ENCODE results near the gene ZNF423. TPM values are rescaled to one million over a fixed set of nuclear protein-coding genes. Genes with fewer than 3 reads are reported as not detected.
"Not testable (repeated sequence)": the region's sequence is repeated elsewhere in the genome, so short reads cannot be mapped to it uniquely, and the experiment has no call there.

Gene ZNF423
- total and polyA plus RNA-seq, 9 of the 15 experiments (the other 6 are each of a cell fraction or from before 2014, with no cell fraction given): not detected

- Histone ChIP-seq H3K79me2 (ENCODE audit: control insufficient read depth, insufficient read depth, low read length) (no peaks in the 10 kb centered on the region), H3K4me2 (ENCODE audit: insufficient read depth, low read length) (no peak overlapping the region), H3K36me3 (ENCODE audit: control insufficient read depth, insufficient read depth, low read length) (no peaks in the 10 kb centered on the region), H3K9me3 (replicated peaks; ENCODE audit: control insufficient read depth, insufficient read depth, low read depth, low read length) (no peaks in the 10 kb centered on the region), H3K9ac (ENCODE audit: insufficient read depth in 1 of 2, low read depth in 2 of 2, low read length in 2 of 2) (no peak overlapping the region), H3K27ac (ENCODE audit: extremely low read depth, low read depth, low read length) (no peak overlapping the region), H2AFZ (ENCODE audit: low read depth, low read length) (no peak overlapping the region), H3K9me1 (ENCODE audit: control insufficient read depth, insufficient read depth, low read length) (no peaks in the 10 kb centered on the region), H4K20me1 (replicated peaks; ENCODE audit: control insufficient read depth, insufficient read depth, low read length) (no peaks in the 10 kb centered on the region; the same call in 1 of the 2 replicates), H3K4me1 (replicated peaks in 1 of 2; ENCODE audit: control insufficient read depth in 2 of 2, insufficient read depth in 2 of 2, low read length in 2 of 2) (no peaks in the 10 kb centered on the region), H3K27me3 (ENCODE audit: control insufficient read depth in 2 of 2, insufficient read depth in 2 of 2, low read length in 2 of 2) (peaks cover 0 to 37% of the 10 kb centered on the region in 2 experiments; a peak in 2 of 5 replicates), H3K4me3 (no peak overlapping the region)
- in situ Hi-C loops (cut with MboI): no loop called here
- intact Hi-C loops (cut with micrococcal nuclease): no loop called here
- no TSS peak for BruUV-seq (replicated peaks)
- WGBS (ENCODE audit: insufficient coverage, low coverage, missing lambda C conversion rate): 0% methylated on average over 7 of the region's 8 CpGs
- no peak for FAIRE-seq
- no peak for DNase-seq (ENCODE audit: extremely low read depth in 1 of 4, low spot score in 3 of 4)
- POLR2A ChIA-PET: no interaction called here
- no peak for TF ChIP-seq ETV1 (tag; conservative IDR thresholded peaks at IDR 0.05; ENCODE audit: low read depth)
- no peak for TF ChIP-seq GATA2 (CRISPR knock-in tag; IDR thresholded peaks at IDR 0.05)
- no peak for TF ChIP-seq OTX1 (CRISPR knock-in tag; IDR thresholded peaks at IDR 0.05)
- no peak for TF ChIP-seq GTF2F1 (IDR thresholded peaks at IDR 0.05; ENCODE audit: low read depth, low read length)
- CTCF ChIA-PET (ENCODE audit: low intra/inter-chr PET ratio): no interaction called here
- ATAC-seq: no peak
Measured at GRCh38 chr16:49510141-49510540, 345.8 kb downstream of the ZNF423 start.

- H3K27ac ChIP-seq (ENCODE audit: extremely low read depth, low read depth, low read length); CTCF ChIA-PET (ENCODE audit: low intra/inter-chr PET ratio); BruUV-seq (replicated peaks); POLR2A ChIA-PET; H3K4me3 ChIP-seq; H2AFZ ChIP-seq (ENCODE audit: low read depth, low read length); H3K79me2 ChIP-seq (ENCODE audit: control insufficient read depth, insufficient read depth, low read length); H3K4me2 ChIP-seq (ENCODE audit: insufficient read depth, low read length); H3K9me1 ChIP-seq (ENCODE audit: control insufficient read depth, insufficient read depth, low read length); ATAC-seq; intact Hi-C loops (cut with micrococcal nuclease); in situ Hi-C loops (cut with MboI); H4K20me1 ChIP-seq (replicated peaks; ENCODE audit: control insufficient read depth, insufficient read depth, low read length); H3K36me3 ChIP-seq (ENCODE audit: control insufficient read depth, insufficient read depth, low read length); H3K9ac ChIP-seq (ENCODE audit: insufficient read depth in 1 of 2, low read depth in 2 of 2, low read length in 2 of 2); DNase-seq (ENCODE audit: extremely low read depth in 1 of 4, low spot score in 3 of 4); H3K9me3 ChIP-seq (replicated peaks; ENCODE audit: control insufficient read depth, insufficient read depth, low read depth, low read length); H3K4me1 ChIP-seq (replicated peaks in 1 of 2; ENCODE audit: control insufficient read depth in 2 of 2, insufficient read depth in 2 of 2, low read length in 2 of 2): not testable (repeated sequence)
- FAIRE-seq: peak; percentile 29
- WGBS (ENCODE audit: insufficient coverage, low coverage, missing lambda C conversion rate): 0% methylated on average over 8 of the region's 8 CpGs
- H3K27me3 ChIP-seq (ENCODE audit: control insufficient read depth in 2 of 2, insufficient read depth in 2 of 2, low read length in 2 of 2): peaks cover 0 to 19% of the 10 kb centered on the region in 2 experiments; a peak in 2 of 5 replicates
- peak; percentile 12 for TF ChIP-seq CREBBP (IDR thresholded peaks at IDR 0.05; ENCODE audit: low read depth, low read length)
Measured at GRCh38 chr16:49506058-49507013, 349.6 kb downstream of the ZNF423 start.
